ENCODE results near the gene RNF32.
"Not testable (repeated sequence)": the region's sequence is repeated elsewhere in the genome, so short reads cannot be mapped to it uniquely, and the experiment has no call there.

Gene RNF32

GRCh38 chr7:156676263-156676662, 35.7 kb downstream of the RNF32 start:
- no peak for DNase-seq

GRCh38 chr7:156677374-156678054, 36.9 kb downstream of the RNF32 start:
- DNase-seq = no peak

DNA sequence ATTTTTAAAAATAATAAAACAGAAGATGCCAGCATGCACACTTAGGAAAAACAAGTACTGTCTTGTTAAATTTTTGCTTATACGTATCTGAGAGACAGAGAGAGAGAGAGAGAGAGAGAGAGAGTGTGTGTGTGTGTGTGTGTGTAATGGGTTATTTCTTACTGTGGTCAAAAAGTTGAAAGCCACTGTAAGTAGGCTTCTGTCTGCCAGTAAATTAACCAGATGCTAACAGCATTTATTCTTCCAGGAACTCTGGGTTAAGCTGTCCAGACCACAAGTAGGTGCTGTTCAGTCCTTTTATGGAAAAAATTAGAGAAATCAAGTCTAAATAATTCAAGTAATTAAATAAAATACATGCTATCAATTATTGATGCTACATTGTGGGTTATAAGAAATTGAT, 39.7 kb downstream of the RNF32 start:
- no peak for DNase-seq

- DNase-seq = no peak
Observed at GRCh38 chr7:156682928-156683327, 42.4 kb downstream of the RNF32 start.

DNA sequence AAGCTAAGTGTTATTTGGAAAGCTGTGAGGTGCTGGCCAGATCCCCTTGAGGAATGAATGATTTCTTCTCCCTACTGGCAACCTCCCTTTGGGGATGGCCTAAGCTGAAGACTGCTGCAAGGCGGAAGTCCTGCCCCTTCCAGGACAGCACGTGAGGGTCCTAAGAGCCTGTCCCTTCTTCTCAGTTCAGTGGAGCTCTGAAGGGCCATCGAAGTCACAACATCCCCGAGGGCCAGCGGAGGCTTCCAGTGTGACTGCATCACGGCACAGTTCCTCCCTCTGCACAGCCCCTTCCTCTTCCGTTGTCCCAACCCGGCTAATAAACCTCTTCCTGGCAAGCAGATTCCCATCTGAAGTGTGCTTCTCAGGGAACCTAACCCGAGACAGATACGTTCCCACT, 43.7 kb downstream of the RNF32 start:
- no peak for DNase-seq

DNA sequence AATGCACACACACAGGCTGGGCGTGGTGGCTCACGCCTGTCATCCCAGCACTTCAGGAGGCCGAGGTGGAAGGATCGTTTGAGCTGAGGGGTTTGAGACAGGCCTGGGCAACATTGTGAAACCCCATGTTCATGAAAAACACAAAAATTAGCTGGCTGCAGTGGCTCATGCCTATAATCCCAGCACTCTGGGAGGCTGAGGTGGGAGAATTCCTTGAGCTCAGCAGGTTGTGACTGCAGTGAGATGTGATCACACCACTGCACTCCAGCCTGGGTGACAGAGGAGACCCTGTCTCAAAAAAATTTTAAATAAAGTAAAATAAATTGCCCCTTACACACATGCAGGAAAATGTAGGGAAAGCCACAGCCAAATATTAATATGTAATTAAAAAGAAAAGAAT, 44.1 kb downstream of the RNF32 start:
- DNase-seq = no peak

- no peak for DNase-seq
Observed at GRCh38 chr7:156691764-156692163, 51.2 kb downstream of the RNF32 start.

DNA sequence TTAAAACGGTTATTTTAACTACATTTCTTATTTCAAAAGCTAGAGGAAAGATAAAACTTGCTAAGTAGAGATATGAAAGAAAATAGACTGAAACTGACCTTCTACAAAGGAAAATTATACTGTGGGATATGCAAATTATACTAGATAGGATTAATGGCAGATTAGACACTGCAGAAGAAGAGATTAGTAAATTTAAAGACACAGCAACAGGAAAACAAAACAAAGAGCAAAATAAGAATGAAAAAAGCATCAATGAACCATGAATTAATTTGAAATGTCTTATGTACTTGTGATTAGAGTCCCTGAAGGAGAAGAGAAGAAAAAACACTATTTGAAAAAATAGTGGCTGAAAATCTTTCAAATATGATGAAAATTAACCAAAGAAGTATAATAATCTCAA, 52.3 kb downstream of the RNF32 start:
- DNase-seq = no peak

DNA sequence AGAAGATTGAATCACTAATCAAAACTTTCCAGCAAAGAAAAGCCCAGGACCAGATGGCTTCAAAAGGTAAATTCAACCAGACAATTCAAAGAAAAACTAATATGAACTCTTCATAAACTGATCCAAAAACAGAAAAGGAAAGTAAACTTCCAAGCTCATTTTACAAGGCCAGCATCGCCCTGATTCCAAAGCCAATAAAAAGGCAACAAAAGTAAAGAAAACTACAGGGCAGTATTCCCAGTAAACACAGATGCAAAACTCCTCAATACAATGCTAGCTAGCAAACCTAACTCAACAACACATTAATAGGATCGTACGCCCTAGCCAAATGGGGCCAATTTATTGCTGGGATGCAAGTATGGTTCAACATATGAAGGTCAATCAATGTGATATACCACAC, 53.1 kb downstream of the RNF32 start:
- no peak for DNase-seq

DNA sequence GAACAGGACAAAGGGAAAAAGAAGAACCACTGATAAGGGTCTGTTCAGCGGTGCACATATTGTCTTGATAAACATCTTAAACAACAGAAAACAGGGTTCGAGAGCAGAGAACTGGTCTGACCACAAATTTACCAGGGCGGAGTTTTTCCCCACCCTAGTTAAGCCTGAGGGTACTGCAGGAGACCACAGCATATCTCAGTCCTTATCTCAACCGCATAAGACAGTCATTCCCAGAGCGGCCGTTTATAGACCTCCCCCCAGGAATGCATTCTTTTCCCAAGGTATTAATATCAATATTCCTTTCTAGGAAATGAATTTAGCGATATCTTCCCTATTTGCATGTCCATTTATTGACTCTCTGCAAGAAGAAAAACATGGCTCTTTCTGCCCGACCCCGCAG, 56.7 kb downstream of the RNF32 start:
- not testable (repeated sequence) for DNase-seq

DNA sequence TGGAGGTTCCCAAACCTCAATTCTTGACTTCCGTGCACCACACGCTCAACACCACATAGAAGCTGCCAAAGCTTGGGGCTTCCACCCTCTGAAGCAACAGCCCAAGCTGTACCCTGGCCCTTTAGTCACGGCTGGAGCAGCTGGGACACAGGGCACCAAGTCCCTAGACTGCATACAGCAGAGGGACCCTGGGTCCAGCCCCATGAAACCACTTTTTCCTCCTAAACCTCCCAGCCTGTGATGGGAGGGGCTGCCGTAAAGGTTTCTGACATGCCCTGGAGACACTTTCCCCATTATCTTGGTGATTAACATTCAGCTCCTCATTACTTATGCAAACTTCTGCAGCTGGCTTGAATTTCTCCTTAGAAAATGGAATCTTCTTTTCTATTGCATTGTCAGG, 57.9 kb downstream of the RNF32 start:
- not testable (repeated sequence) for DNase-seq

DNA sequence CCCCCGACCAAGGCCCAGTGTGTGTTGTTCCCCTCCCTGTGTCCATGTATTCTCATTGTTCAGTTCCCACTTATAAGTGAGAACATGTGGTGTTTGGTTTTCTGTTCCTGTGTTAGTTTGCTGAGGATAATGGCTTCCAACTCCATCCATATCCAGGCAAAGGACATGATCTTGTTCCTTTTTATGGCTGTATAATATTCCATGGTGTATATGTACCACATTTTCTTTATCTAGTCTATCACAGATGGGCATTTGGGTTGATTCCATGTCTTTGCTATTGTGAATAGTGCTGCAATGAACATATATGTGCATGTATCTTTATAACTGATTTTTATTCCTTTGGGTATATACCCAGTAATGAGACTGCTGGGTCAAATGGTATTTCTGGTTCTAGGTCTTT, 61.2 kb downstream of the RNF32 start:
- not testable (repeated sequence) for DNase-seq

- no peak for DNase-seq
Observed at GRCh38 chr7:156702399-156702798, 61.8 kb downstream of the RNF32 start.

DNA sequence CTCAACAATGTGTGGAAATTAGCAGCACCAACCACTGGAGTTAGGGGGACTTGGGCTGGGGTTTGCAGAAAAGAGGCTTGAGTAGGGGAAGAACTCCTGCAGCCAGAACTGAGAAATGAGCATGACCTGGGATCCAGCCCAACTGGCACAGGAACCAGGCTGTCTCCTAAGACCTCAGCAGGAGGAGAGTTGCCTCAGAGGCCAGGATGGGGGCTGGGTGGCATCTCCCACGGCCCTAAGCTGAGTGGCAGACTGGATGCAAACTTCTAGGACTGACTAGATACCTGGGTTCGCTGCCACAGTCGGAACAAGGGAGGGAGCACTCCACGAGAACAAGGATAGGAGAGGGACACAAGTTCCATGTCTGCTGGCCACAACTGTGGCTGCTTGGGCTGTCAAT, 62.6 kb downstream of the RNF32 start:
- no peak for DNase-seq

- DNase-seq = no peak
Observed at GRCh38 chr7:156703773-156704482, 63.4 kb downstream of the RNF32 start.

DNA sequence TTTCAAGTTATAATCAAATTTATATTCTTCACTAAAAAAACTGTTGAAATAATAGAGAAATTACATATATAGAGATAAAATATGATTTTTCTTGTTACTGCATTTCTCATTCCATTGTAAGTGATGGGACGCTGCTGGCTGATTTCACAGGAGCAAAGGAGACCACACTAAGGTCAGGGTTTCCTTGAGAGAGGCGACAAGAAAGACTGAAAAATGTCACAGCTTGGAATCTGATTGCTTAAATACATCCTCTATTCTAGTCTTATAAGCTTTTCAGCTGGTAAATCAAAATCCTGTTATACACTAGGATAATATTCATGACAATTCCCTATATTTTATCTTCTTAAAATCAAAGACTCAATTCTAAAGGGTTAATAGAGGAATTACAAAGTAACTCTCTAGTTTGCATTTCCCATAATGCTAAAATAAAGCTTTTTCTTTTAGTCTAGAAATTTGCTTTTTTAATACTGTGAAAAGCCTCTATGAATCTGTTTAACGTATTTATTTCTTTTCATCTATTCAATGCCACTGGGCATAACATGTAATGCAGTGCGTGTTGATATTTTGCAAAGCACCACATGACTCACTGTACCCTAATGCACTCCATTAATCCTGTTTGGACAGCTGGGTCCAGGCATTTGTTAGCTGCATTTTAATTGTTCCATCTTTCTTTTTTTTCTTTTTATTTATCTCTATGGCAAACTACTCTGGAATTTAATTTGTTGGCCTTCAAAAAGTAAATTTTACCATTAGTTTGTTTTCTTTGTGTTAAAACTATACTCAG, 81.7 kb downstream of the RNF32 start:
- DNase-seq = no peak

GRCh38 chr7:156725073-156725472, 84.5 kb downstream of the RNF32 start:
- DNase-seq = no peak

DNA sequence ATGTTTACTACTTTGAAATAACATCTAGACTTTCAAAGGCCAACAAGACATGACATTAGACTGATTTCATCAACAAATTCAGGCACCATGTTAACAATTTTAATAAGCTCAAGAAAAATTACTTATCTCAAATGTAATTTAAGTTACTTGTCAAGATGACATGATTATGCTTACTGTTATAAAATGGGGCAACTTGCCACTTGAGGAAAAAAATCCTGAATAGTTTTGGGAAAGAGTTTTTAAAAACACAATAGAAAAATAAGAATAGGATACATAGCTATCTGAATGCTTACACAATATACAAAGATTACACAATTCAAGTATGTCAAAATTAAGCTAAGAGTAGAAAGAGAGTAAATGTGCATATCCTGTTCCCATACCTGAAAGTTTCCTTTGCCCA, 85.4 kb downstream of the RNF32 start:
- no peak for DNase-seq

All from SHP77 (cell line).